CMK (cell line): Measurements from ENCODE around the gene CUEDC1.

Experiments used
- DNase-seq: peaks from one replicate; pipeline ENCODE4 v3.0.0-alpha.2; 2010; ENCODE audit warnings: low read depth

The CUEDC1 gene

GRCh38 chr17:57957120-57957850 is 2.1 kb upstream of the CUEDC1 start:
- DNase-seq: no peak

GRCh38 chr17:57956291-57957119 is 1.3 kb upstream of the CUEDC1 start:
- DNase-seq: no peak

GRCh38 chr17:57954397-57955182 is 622 bp downstream of the CUEDC1 start:
- DNase-seq: no peak

- no peak for DNase-seq
Measured at GRCh38 chr17:57953705-57954396, 1.4 kb downstream of the CUEDC1 start.

GRCh38 chr17:57953219-57953618 is 2.0 kb downstream of the CUEDC1 start:
- DNase-seq: no peak

GRCh38 chr17:57949649-57950048 is 5.6 kb downstream of the CUEDC1 start:
- DNase-seq: no peak

GRCh38 chr17:57948555-57949420 is 6.4 kb downstream of the CUEDC1 start:
- no peak for DNase-seq

- DNase-seq: no peak
Measured at GRCh38 chr17:57948169-57948554, 7.0 kb downstream of the CUEDC1 start.

- DNase-seq: no peak
Measured at GRCh38 chr17:57947369-57947768, 7.8 kb downstream of the CUEDC1 start.

GRCh38 chr17:57946798-57947358 is 8.3 kb downstream of the CUEDC1 start:
- DNase-seq: no peak

GRCh38 chr17:57945996-57946797 is 9.0 kb downstream of the CUEDC1 start:
- DNase-seq: no peak

GRCh38 chr17:57944908-57945307 is 10.3 kb downstream of the CUEDC1 start:
- DNase-seq: no peak

- DNase-seq: no peak
Measured at GRCh38 chr17:57943645-57944044, 11.6 kb downstream of the CUEDC1 start.

- no peak for DNase-seq
Measured at GRCh38 chr17:57943140-57943539, 12.1 kb downstream of the CUEDC1 start.

- no peak for DNase-seq
Measured at GRCh38 chr17:57941384-57942370, 13.5 kb downstream of the CUEDC1 start.

- DNase-seq: no peak
Measured at GRCh38 chr17:57940653-57941329, 14.4 kb downstream of the CUEDC1 start.

GRCh38 chr17:57940231-57940630 is 15.0 kb downstream of the CUEDC1 start:
- DNase-seq: no peak

- no peak for DNase-seq
Measured at GRCh38 chr17:57939797-57940196, 15.4 kb downstream of the CUEDC1 start.
